CD14-positive monocyte (primary cell): ENCODE measurements around the gene PGM5. TPM values are rescaled to one million over a fixed set of nuclear protein-coding genes. Genes with fewer than 3 reads are reported as not detected.
"Not testable (repeated sequence)": the region's sequence is repeated elsewhere in the genome, so short reads cannot be mapped to it uniquely, and the experiment has no call there.

Experiments
- DNase-seq, 3 donors: peaks; one replicate each; pipeline ENCODE4 v3.0.0-alpha.2; 2011 to 2022
- H2AFZ ChIP-seq: 2 replicates; pipeline ENCODE4 v1.6.0; 2012; ENCODE audit warnings: mild to moderate bottlenecking, low read depth, low read length, inconsistent platforms; ENCODE audit not compliant: insufficient read depth, poor library complexity, severe bottlenecking
- H3K27ac ChIP-seq, 2 donors: 1 replicate in 1 of 2; 2 replicates in 1 of 2; pipeline ENCODE4 v1.5.1; 2012 to 2013; ENCODE audit warnings: low read length in 2 of 2, control low read depth in 1 of 2, inconsistent platforms in 1 of 2, low read depth in 1 of 2, mild to moderate bottlenecking in 1 of 2
- H3K27me3 ChIP-seq, 2 donors: one replicate each; pipeline versions ENCODE4 v1.6.0 to v1.6.1; 2011 to 2013; ENCODE audit warnings: low read length in 2 of 2; ENCODE audit not compliant: control insufficient read depth in 2 of 2, insufficient read depth in 2 of 2
- H3K36me3 ChIP-seq, 2 donors: replicated peaks in 1 of 2; 1 replicate in 1 of 2; 2 replicates in 1 of 2; pipeline versions ENCODE4 v1.5.1 to v1.6.1; 2012 to 2013; ENCODE audit warnings: low read length in 2 of 2, control low read depth in 1 of 2, inconsistent platforms in 1 of 2, mild to moderate bottlenecking in 1 of 2; ENCODE audit not compliant: insufficient read depth in 2 of 2, control insufficient read depth in 1 of 2
- H3K4me1 ChIP-seq, 2 donors: 1 replicate in 1 of 2; 2 replicates in 1 of 2; pipeline versions ENCODE4 v1.5.1 to v1.6.1; 2012 to 2013; ENCODE audit warnings: low read length in 2 of 2, control low read depth in 1 of 2, inconsistent platforms in 1 of 2, mild to moderate bottlenecking in 1 of 2, moderate library complexity in 1 of 2; ENCODE audit not compliant: insufficient read depth in 2 of 2, control insufficient read depth in 1 of 2
- H3K4me2 ChIP-seq: replicated peaks from 2 replicates; pipeline ENCODE3; 2012; ENCODE audit warnings: low read length, moderate library complexity, mild to moderate bottlenecking; ENCODE audit not compliant: poor library complexity, severe bottlenecking; ENCODE audit errors: extremely low read depth
- H3K4me3 ChIP-seq, 3 experiments: fragments of 200-600 bp in 1 of 3; sonication (generic) in 1 of 3; replicated peaks in 1 of 3; 1 replicate in 2 of 3; 2 replicates in 1 of 3; pipeline ENCODE4 v1.5.1; 2011 to 2013; ENCODE audit warnings: low read length in 3 of 3, mild to moderate bottlenecking in 3 of 3, control low read depth in 2 of 3, low read depth in 2 of 3, inconsistent platforms in 1 of 3, moderate library complexity in 1 of 3
- H3K79me2 ChIP-seq: 2 replicates; pipeline ENCODE4 v1.6.0; 2012; ENCODE audit warnings: mild to moderate bottlenecking, control low read depth, inconsistent platforms, low read length, moderate library complexity; ENCODE audit not compliant: insufficient read depth
- H3K9ac ChIP-seq: 2 replicates; pipeline ENCODE4 v1.6.0; 2017; ENCODE audit warnings: low read length, mild to moderate bottlenecking; ENCODE audit not compliant: insufficient read depth, poor library complexity, severe bottlenecking
- H3K9me3 ChIP-seq, 2 donors: replicated peaks in 1 of 2; 1 replicate in 1 of 2; 2 replicates in 1 of 2; pipeline versions ENCODE4 v1.5.1 to v1.6.1; 2012 to 2013; ENCODE audit warnings: low read length in 2 of 2, control low read depth in 1 of 2; ENCODE audit not compliant: control insufficient read depth in 1 of 2, insufficient read depth in 1 of 2
- H4K20me1 ChIP-seq: 2 replicates; pipeline ENCODE4 v1.6.0; 2012; ENCODE audit warnings: mild to moderate bottlenecking, low read length, control low read depth, moderate library complexity; ENCODE audit not compliant: insufficient read depth
- H3K27ac Mint-ChIP-seq, 7 donors: one replicate each; pipeline ENCODE4 v1.8.0; 2020; ENCODE audit warnings: mild to moderate bottlenecking in 7 of 7, mixed read lengths in 7 of 7, moderate library complexity in 6 of 7, inconsistent platforms in 2 of 7
- H3K27me3 Mint-ChIP-seq, 3 donors: one replicate each; pipeline ENCODE4 v1.8.0; 2021 to 2022; ENCODE audit warnings: low read depth in 3 of 3, mild to moderate bottlenecking in 3 of 3, mixed read lengths in 3 of 3, moderate library complexity in 3 of 3, inconsistent platforms in 1 of 3
- H3K36me3 Mint-ChIP-seq, 2 donors: one replicate each; pipeline ENCODE4 v1.8.0; 2020; ENCODE audit warnings: mixed read lengths in 2 of 2, inconsistent platforms in 1 of 2, mild to moderate bottlenecking in 1 of 2
- H3K4me1 Mint-ChIP-seq: one replicate; pipeline ENCODE4 v1.8.0; 2020; ENCODE audit warnings: mild to moderate bottlenecking, mixed read lengths
- H3K4me3 Mint-ChIP-seq, 2 donors: one replicate each; pipeline ENCODE4 v1.8.0; 2020; ENCODE audit warnings: mild to moderate bottlenecking in 2 of 2, mixed read lengths in 2 of 2, moderate library complexity in 1 of 2
- H3K9me3 Mint-ChIP-seq, 7 donors: one replicate each; pipeline ENCODE4 v1.8.0; 2020 to 2022; ENCODE audit warnings: mixed read lengths in 7 of 7, mild to moderate bottlenecking in 6 of 7, moderate library complexity in 6 of 7, inconsistent platforms in 2 of 7
- WGBS: methylation state at CpG from one replicate; pipeline ENCODE4 v1.1.5; 2013; ENCODE audit warnings: missing lambda C conversion rate; ENCODE audit not compliant: insufficient coverage; 5-methylcytosine and 5-hydroxymethylcytosine counted together
- intact Hi-C, 2 donors: fragments of 100-400 bp; cut with micrococcal nuclease; formaldehyde crosslinking; loops; one replicate each; pipeline versions ENCODE4 v1.15.0 to v1.15.1; 2023
- polyA plus RNA-seq, 3 donors: library from polyadenylated mRNA; depleted of rRNA in 1 of 3; unstranded in 2 of 3; stranded (reverse) in 1 of 3; fragments of 300-500 nt in 2 of 3; fragments of >200 nt in 1 of 3; fragmentation: Illumina TruSeq in 2 of 3; gene quantifications; 1 replicate in 2 of 3; 2 replicates in 1 of 3; pipeline ENCODE4 v1.2.3, GENCODE V29; 2012 to 2021
- TF ChIP-seq, protein P1 (sequence below): fragments of 200-600 bp; IDR thresholded peaks from one replicate; pipeline ENCODE4 v1.8.0; 2022; ENCODE audit warnings: antibody characterized with exemption, mild to moderate bottlenecking

PGM5 gene
- polyA plus RNA-seq, 3 donors, result 0.35 to 1.2 (median 1.1) TPM

DNA sequence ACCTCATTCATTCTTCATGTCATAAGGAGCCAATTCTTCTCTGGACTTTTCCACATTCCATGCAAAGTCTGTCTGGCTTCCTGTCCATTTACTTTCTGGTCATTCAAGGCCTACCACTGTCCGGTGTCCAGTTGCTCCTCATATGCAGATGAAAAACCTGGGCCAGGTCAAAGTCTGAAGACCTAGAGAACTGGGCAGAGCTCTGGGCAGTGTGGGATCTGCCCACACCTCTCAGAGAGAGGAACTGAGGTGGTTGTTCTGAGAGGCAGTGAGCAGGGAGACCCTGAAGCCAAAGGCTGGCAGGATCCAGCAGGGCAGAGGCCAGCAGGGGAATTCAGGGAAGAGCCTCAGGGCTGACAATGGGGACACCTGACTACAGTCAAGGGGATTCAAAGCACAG, 58.7 kb downstream of the PGM5 start:
- intact Hi-C loops, H3K4me3 ChIP-seq, H3K4me2 ChIP-seq, H3K4me3 Mint-ChIP-seq, H3K36me3 ChIP-seq, H3K9me3 Mint-ChIP-seq, H3K79me2 ChIP-seq, H3K27ac Mint-ChIP-seq, H3K4me1 Mint-ChIP-seq, H2AFZ ChIP-seq, H3K9me3 ChIP-seq, H4K20me1 ChIP-seq, H3K36me3 Mint-ChIP-seq, H3K27ac ChIP-seq, H3K27me3 ChIP-seq, H3K27me3 Mint-ChIP-seq, H3K9ac ChIP-seq, DNase-seq, H3K4me1 ChIP-seq: not testable (repeated sequence)
- WGBS, result 100% methylated on average over 1 of the region's 1 CpG

DNA sequence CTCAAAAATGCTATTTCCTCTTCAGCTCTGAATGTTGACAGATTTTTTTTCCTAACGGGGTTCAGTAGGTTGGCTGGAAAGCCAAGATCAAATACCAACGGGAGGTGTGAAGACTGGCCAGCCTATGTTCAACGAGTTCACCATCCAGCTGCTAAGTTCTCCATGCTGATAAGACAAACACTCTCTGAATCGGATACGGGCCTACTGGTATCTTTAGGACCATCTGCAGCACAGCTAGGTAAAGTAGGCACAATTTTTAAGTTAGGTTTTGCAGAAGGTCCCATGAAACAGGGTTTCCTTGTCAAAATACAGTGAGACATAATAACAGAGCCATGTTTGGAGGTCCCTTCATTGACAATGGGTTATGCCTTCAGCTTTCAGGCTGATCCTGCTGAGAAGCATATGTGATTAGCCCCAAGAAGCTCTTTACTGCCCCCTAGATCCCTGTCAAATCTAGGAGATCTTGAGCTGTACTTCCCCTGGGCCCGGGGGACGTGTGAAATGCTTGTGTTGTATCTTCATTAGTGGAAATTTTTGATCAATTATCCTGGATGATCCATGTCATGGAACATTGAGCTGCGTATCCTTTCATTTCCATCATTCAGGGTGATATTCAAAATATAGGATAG, 60.6 kb downstream of the PGM5 start:
- Mint-ChIP-seq H3K4me3 (no peak overlapping the region), H3K36me3 (no peaks in the 10 kb centered on the region), H3K27me3 (peaks cover 2 to 4% (median 2%) of the 10 kb centered on the region in 3 donors), H3K27ac (no peak overlapping the region), H3K9me3 (no peaks in the 10 kb centered on the region), H3K4me1 (no peaks in the 10 kb centered on the region)
- Histone ChIP-seq H3K79me2 (no peaks in the 10 kb centered on the region), H3K4me2 (no peak overlapping the region), H3K9me3 (no peaks in the 10 kb centered on the region), H3K4me3 (no peak overlapping the region), H4K20me1 (no peaks in the 10 kb centered on the region), H2AFZ (no peak overlapping the region), H3K36me3 (no peaks in the 10 kb centered on the region), H3K9ac (no peak overlapping the region), H3K27me3 (no peaks in the 10 kb centered on the region), H3K4me1 (no peaks in the 10 kb centered on the region), H3K27ac (no peak overlapping the region)
- intact Hi-C loops, result no loop called here
- WGBS, result 35% methylated on average over 5 of the region's 8 CpGs
- TF ChIP-seq, protein P1, sequence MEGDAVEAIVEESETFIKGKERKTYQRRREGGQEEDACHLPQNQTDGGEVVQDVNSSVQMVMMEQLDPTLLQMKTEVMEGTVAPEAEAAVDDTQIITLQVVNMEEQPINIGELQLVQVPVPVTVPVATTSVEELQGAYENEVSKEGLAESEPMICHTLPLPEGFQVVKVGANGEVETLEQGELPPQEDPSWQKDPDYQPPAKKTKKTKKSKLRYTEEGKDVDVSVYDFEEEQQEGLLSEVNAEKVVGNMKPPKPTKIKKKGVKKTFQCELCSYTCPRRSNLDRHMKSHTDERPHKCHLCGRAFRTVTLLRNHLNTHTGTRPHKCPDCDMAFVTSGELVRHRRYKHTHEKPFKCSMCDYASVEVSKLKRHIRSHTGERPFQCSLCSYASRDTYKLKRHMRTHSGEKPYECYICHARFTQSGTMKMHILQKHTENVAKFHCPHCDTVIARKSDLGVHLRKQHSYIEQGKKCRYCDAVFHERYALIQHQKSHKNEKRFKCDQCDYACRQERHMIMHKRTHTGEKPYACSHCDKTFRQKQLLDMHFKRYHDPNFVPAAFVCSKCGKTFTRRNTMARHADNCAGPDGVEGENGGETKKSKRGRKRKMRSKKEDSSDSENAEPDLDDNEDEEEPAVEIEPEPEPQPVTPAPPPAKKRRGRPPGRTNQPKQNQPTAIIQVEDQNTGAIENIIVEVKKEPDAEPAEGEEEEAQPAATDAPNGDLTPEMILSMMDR, result peak; percentile 66
- peak; percentile 4 to 19 (median 14) for DNase-seq
